GM23248 (cell line): Measurements from ENCODE around the gene KIF25.

Source experiments
- EZH2 ChIP-seq: fragments of 200-600 bp; sonication (generic); IDR thresholded peaks from 2 replicates; pipeline ENCODE4 v1.6.1; 2018; ENCODE audit warnings: antibody characterized with exemption, mild to moderate bottlenecking; ENCODE audit not compliant: insufficient read depth, poor library complexity, severe bottlenecking
- EZH2phosphoT487 ChIP-seq: fragments of 200-600 bp; sonication (generic); IDR thresholded peaks from 2 replicates; pipeline ENCODE4 v1.6.1; 2018; ENCODE audit warnings: antibody characterized with exemption, moderate library complexity, mild to moderate bottlenecking, low read depth; ENCODE audit not compliant: insufficient read depth

GRCh38 chr6:168017629-168018028, 20.2 kb downstream of the KIF25 start:
- no peak for TF ChIP-seq EZH2
- TF ChIP-seq EZH2phosphoT487 = no peak
